KMS-11 (cell line): ENCODE results near the gene SLC22A16.

ENCODE experiments used
- H2AFZ ChIP-seq: fragments of 200-600 bp; sonication (generic); 2 replicates; pipeline ENCODE4 v1.6.1; 2016; ENCODE audit warnings: antibody characterized with exemption, mixed run types, low read depth
- H3K27ac ChIP-seq: fragments of 200-600 bp; sonication (generic); 2 replicates; pipeline ENCODE4 v1.6.1; 2016; ENCODE audit warnings: mild to moderate bottlenecking, mixed run types
- H3K27me3 ChIP-seq: fragments of 200-600 bp; sonication (generic); 2 replicates; pipeline ENCODE4 v1.6.1; 2017; ENCODE audit warnings: mild to moderate bottlenecking, low read depth, mixed run types, moderate library complexity; ENCODE audit not compliant: insufficient read depth
- H3K36me3 ChIP-seq: fragments of 200-600 bp; sonication (generic); 2 replicates; pipeline ENCODE4 v1.6.1; 2017; ENCODE audit warnings: mild to moderate bottlenecking, mixed run types; ENCODE audit not compliant: insufficient read depth
- H3K4me1 ChIP-seq: fragments of 200-600 bp; sonication (generic); 2 replicates; pipeline ENCODE4 v1.6.1; 2016; ENCODE audit warnings: mild to moderate bottlenecking, low read depth, mixed run types; ENCODE audit not compliant: poor library complexity, severe bottlenecking
- H3K4me2 ChIP-seq: fragments of 200-600 bp; sonication (generic); 2 replicates; pipeline ENCODE4 v1.7.0; 2016; ENCODE audit warnings: mild to moderate bottlenecking, mixed run types
- H3K4me3 ChIP-seq: fragments of 200-600 bp; sonication (generic); IDR thresholded peaks from 2 replicates; pipeline ENCODE4 v1.6.1; 2017; ENCODE audit warnings: low read depth, low read length, mixed read lengths; ENCODE audit not compliant: insufficient read depth
- H3K79me2 ChIP-seq: fragments of 200-600 bp; sonication (generic); 2 replicates; pipeline ENCODE4 v1.6.1; 2016; ENCODE audit warnings: low read depth, mixed run types; ENCODE audit not compliant: insufficient read depth
- H3K9ac ChIP-seq: fragments of 200-600 bp; sonication (generic); 2 replicates; pipeline ENCODE4 v1.6.1; 2016; ENCODE audit warnings: mild to moderate bottlenecking, mixed run types
- H4K20me1 ChIP-seq: fragments of 200-600 bp; sonication (generic); 2 replicates; pipeline ENCODE4 v1.6.1; 2016; ENCODE audit warnings: mild to moderate bottlenecking, mixed run types; ENCODE audit not compliant: insufficient read depth
- CTCF ChIP-seq: fragments of 200-600 bp; sonication (generic); conservative IDR thresholded peaks from 2 replicates; pipeline ENCODE4 v1.6.1; 2017; ENCODE audit warnings: low read depth, mild to moderate bottlenecking, antibody characterized with exemption, low read length, moderate library complexity, mixed read lengths

The SLC22A16 gene

GRCh38 chr6:110389689-110390382 lies 86.6 kb downstream of the SLC22A16 start:
- H3K4me1 ChIP-seq: peaks cover 13% of the 10 kb centered on the region
- TF ChIP-seq CTCF: no peak
- no peaks in the 10 kb centered on the region for H3K79me2 ChIP-seq
- no peak overlapping the region for H3K4me3 ChIP-seq
- no peak overlapping the region for H3K9ac ChIP-seq
- no peak overlapping the region for H3K27ac ChIP-seq
- H3K36me3 ChIP-seq: no peaks in the 10 kb centered on the region
- no peaks in the 10 kb centered on the region for H4K20me1 ChIP-seq
- no peak overlapping the region for H2AFZ ChIP-seq
- H3K4me2 ChIP-seq: no peak overlapping the region
- no peaks in the 10 kb centered on the region for H3K27me3 ChIP-seq

- TF ChIP-seq CTCF: no peak
- H3K27ac ChIP-seq: no peak overlapping the region
These were observed 88.4 kb downstream of the SLC22A16 start for GRCh38 chr6:110387986-110388385.

GRCh38 chr6:110385458-110385863 lies 91.0 kb downstream of the SLC22A16 start:
- Histone ChIP-seq H3K4me1 (peaks cover 9% of the 10 kb centered on the region), H3K27me3 (no peaks in the 10 kb centered on the region), H3K9ac (no peak overlapping the region), H3K27ac (no peak overlapping the region), H3K79me2 (no peaks in the 10 kb centered on the region), H3K4me3 (no peak overlapping the region), H2AFZ (no peak overlapping the region), H3K4me2 (no peak overlapping the region), H3K36me3 (no peaks in the 10 kb centered on the region), H4K20me1 (no peaks in the 10 kb centered on the region)
- no peak for TF ChIP-seq CTCF

More at GRCh38 chr6:110387986-110388385, 88.4 kb downstream of the SLC22A16 start:
- no peaks in the 10 kb centered on the region for H4K20me1 ChIP-seq
- no peak overlapping the region for H3K4me3 ChIP-seq
- H3K4me2 ChIP-seq: no peak overlapping the region
- no peaks in the 10 kb centered on the region for H3K27me3 ChIP-seq
- no peaks in the 10 kb centered on the region for H3K79me2 ChIP-seq
- no peak overlapping the region for H3K9ac ChIP-seq
- H3K36me3 ChIP-seq: no peaks in the 10 kb centered on the region
- H2AFZ ChIP-seq: no peak overlapping the region
- peaks cover 13% of the 10 kb centered on the region for H3K4me1 ChIP-seq

- Histone ChIP-seq H3K4me1 (no peaks in the 10 kb centered on the region), H3K27ac (no peak overlapping the region), H3K79me2 (no peaks in the 10 kb centered on the region), H2AFZ (no peak overlapping the region), H3K4me3 (no peak overlapping the region), H3K4me2 (no peak overlapping the region), H3K36me3 (no peaks in the 10 kb centered on the region), H3K9ac (no peak overlapping the region), H4K20me1 (no peaks in the 10 kb centered on the region), H3K27me3 (no peaks in the 10 kb centered on the region)
- no peak for TF ChIP-seq CTCF
These were observed 97.9 kb downstream of the SLC22A16 start for GRCh38 chr6:110378552-110378951.
